HEK293 (cell line): ENCODE results near the gene TOR1A.

Source experiments
- CTCF ChIA-PET: fragments of 350-600 bp; formaldehyde crosslinking; extraction: SDS; loops from one replicate; lab custom pipeline; 2021; ENCODE audit warnings: antibody characterized with exemption; lab: Yijun Ruan, JAX
- POLR2A ChIA-PET: fragments of 300-600 bp; formaldehyde crosslinking; extraction: SDS; loops from one replicate; lab custom pipeline; 2020; ENCODE audit warnings: antibody characterized with exemption, inconsistent platforms; lab: Yijun Ruan, JAX
- H3K27ac ChIP-seq: fragments of 200-500 bp; sonication (Bioruptor generic); 2 replicates; pipeline ENCODE4 v1.5.1; 2014; ENCODE audit warnings: low read depth, low read length, control low read depth, inconsistent platforms; ENCODE audit errors: extremely low read depth
- H3K36me3 ChIP-seq, 2 experiments: fragments of 200-500 bp in 1 of 2; sonication (Bioruptor generic) in 1 of 2; 1 replicate in 1 of 2; 2 replicates in 1 of 2; pipeline ENCODE4 v1.5.1; 2014 to 2017; ENCODE audit warnings: inconsistent platforms in 2 of 2, low read length in 2 of 2; ENCODE audit not compliant: control insufficient read depth in 2 of 2, insufficient read depth in 1 of 2
- H3K4me1 ChIP-seq: fragments of 200-500 bp; sonication (Bioruptor generic); 2 replicates; pipeline ENCODE4 v1.5.1; 2014; ENCODE audit warnings: mild to moderate bottlenecking, low read length, inconsistent platforms; ENCODE audit not compliant: control insufficient read depth, insufficient read depth
- H3K4me3 ChIP-seq: 2 replicates; pipeline ENCODE4 v1.5.1; 2011; ENCODE audit warnings: low read depth, mild to moderate bottlenecking, control low read depth, low read length, moderate library complexity
- H3K9me3 ChIP-seq: fragments of 200-500 bp; sonication (Bioruptor generic); 2 replicates; pipeline ENCODE4 v1.5.1; 2014; ENCODE audit warnings: low read depth, low read length, inconsistent platforms; ENCODE audit not compliant: control insufficient read depth, insufficient read depth
- EGR2 ChIP-seq: fragments of 450-650 bp; formaldehyde crosslinking; IDR thresholded peaks from 2 replicates; pipeline ENCODE4 v1.5.1; 2016; ENCODE audit warnings: low read depth, missing biosample characterization, missing genetic modification characterization
- GFI1B ChIP-seq: fragments of 450-650 bp; formaldehyde crosslinking; IDR thresholded peaks from 2 replicates; pipeline ENCODE4 v1.5.1; 2016; ENCODE audit warnings: missing biosample characterization, missing genetic modification characterization
- HIC1 ChIP-seq: fragments of 450-650 bp; formaldehyde crosslinking; IDR thresholded peaks from 2 replicates; pipeline ENCODE4 v1.5.1; 2016; ENCODE audit warnings: missing biosample characterization, missing genetic modification characterization
- OSR2 ChIP-seq: fragments of 450-650 bp; formaldehyde crosslinking; IDR thresholded peaks from 2 replicates; pipeline ENCODE4 v1.5.1; 2016; ENCODE audit warnings: missing biosample characterization, missing genetic modification characterization
- PRDM10 ChIP-seq: fragments of 450-650 bp; formaldehyde crosslinking; IDR thresholded peaks from 2 replicates; pipeline ENCODE4 v1.5.1; 2016; ENCODE audit warnings: missing biosample characterization, missing genetic modification characterization
- YY1 ChIP-seq: fragments of 450-650 bp; formaldehyde crosslinking; IDR thresholded peaks from 2 replicates; pipeline ENCODE4 v1.5.1; 2018; ENCODE audit warnings: missing biosample characterization, missing genetic modification characterization
- ZNF132 ChIP-seq: fragments of 450-650 bp; formaldehyde crosslinking; IDR thresholded peaks from 2 replicates; pipeline ENCODE4 v1.5.1; 2017; ENCODE audit warnings: missing biosample characterization, missing genetic modification characterization, borderline replicate concordance
- ZNF513 ChIP-seq: fragments of 450-650 bp; IDR thresholded peaks from 2 replicates; pipeline ENCODE4 v1.5.1; 2018; ENCODE audit warnings: missing biosample characterization, missing genetic modification characterization
- ZNF514 ChIP-seq: fragments of 450-650 bp; formaldehyde crosslinking; IDR thresholded peaks from 2 replicates; pipeline ENCODE4 v1.5.1; 2016; ENCODE audit warnings: missing biosample characterization, missing genetic modification characterization
- ZNF518A ChIP-seq: fragments of 450-650 bp; formaldehyde crosslinking; conservative IDR thresholded peaks from 2 replicates; pipeline ENCODE4 v1.5.1; 2016; ENCODE audit warnings: low read depth, missing biosample characterization, missing genetic modification characterization
- ZNF585B ChIP-seq: fragments of 450-650 bp; formaldehyde crosslinking; IDR thresholded peaks from 2 replicates; pipeline ENCODE4 v1.5.1; 2016; ENCODE audit warnings: missing biosample characterization, missing genetic modification characterization
- ZNF658 ChIP-seq: fragments of 450-650 bp; formaldehyde crosslinking; IDR thresholded peaks from 2 replicates; pipeline ENCODE4; 2016; ENCODE audit warnings: missing biosample characterization, missing genetic modification characterization
- ZNF792 ChIP-seq: fragments of 450-650 bp; formaldehyde crosslinking; IDR thresholded peaks from 2 replicates; pipeline ENCODE4 v1.5.1; 2016; ENCODE audit warnings: missing biosample characterization, missing genetic modification characterization
- TF ChIP-seq, protein P1 (sequence below): fragments of 450-650 bp; formaldehyde crosslinking; IDR thresholded peaks from 2 replicates; pipeline ENCODE4; 2016; ENCODE audit warnings: missing biosample characterization, missing genetic modification characterization
- TF ChIP-seq, protein P2 (sequence below): fragments of 450-650 bp; formaldehyde crosslinking; IDR thresholded peaks from 2 replicates; pipeline ENCODE4 v1.5.1; 2016; ENCODE audit warnings: missing biosample characterization, missing genetic modification characterization
- TF ChIP-seq, protein P3 (sequence below): fragments of 450-650 bp; formaldehyde crosslinking; IDR thresholded peaks from 2 replicates; pipeline ENCODE4 v1.5.1; 2017; ENCODE audit warnings: missing biosample characterization, missing genetic modification characterization

Gene TOR1A

GRCh38 chr9:129834489-129835127 is 10.7 kb upstream of the TOR1A start (continued):
- no peak for TF ChIP-seq ZNF513 (tag by site-specific recombination)
- no peak for TF ChIP-seq OSR2 (tag by site-specific recombination)
- TF ChIP-seq ZNF585B (tag by site-specific recombination), result no peak

DNA sequence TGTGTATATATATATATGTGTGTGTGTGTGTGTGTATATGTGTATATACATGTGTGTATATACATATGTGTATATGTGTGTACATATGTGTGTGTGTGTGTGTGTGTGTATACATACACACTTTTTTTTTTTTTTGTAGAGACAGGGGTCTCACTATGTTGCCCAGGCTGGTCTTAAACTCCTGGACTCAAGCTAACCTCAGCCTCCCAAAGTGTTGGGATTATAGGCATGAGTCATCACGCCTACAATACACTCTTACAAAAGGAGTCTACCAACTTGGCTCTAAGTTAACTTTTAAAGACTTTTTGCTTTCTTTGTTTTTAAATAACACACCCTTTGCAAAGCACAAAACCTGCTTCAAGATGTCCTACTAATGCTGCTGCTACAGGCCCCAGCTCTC is 9.0 kb upstream of the TOR1A start:
- ChIA-PET POLR2A (interaction anchor here (0.7 to 3.5 kb wide), 2 partner anchors 9 to 449 kb away, joined by 5 to 36 read pairs; partner anchors contain the start of gene TOR1A), CTCF (no interaction called here)
- H3K36me3 ChIP-seq, result peaks cover 19 to 53% of the 10 kb centered on the region in 2 experiments
- no peak overlapping the region for H3K4me3 ChIP-seq
- no peaks in the 10 kb centered on the region for H3K9me3 ChIP-seq
- no peaks in the 10 kb centered on the region for H3K4me1 ChIP-seq
- H3K27ac ChIP-seq, result no peak overlapping the region
- TF ChIP-seq, protein P1, sequence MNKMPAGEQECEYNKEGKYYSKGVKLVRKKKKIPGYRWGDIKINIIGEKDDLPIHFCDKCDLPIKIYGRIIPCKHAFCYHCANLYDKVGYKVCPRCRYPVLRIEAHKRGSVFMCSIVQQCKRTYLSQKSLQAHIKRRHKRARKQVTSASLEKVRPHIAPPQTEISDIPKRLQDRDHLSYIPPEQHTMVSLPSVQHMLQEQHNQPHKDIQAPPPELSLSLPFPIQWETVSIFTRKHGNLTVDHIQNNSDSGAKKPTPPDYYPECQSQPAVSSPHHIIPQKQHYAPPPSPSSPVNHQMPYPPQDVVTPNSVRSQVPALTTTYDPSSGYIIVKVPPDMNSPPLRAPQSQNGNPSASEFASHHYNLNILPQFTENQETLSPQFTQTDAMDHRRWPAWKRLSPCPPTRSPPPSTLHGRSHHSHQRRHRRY, result no peak
- no peak for TF ChIP-seq HIC1 (tag by site-specific recombination)
- no peak for TF ChIP-seq ZNF518A (tag by site-specific recombination)
- no peak for TF ChIP-seq ZNF658 (tag by site-specific recombination)
- no peak for TF ChIP-seq YY1 (tag by site-specific recombination)
- TF ChIP-seq EGR2 (tag by site-specific recombination), result 0 out of 2 replicates have a peak, but pooled peaks have one; percentile 9
- 0 out of 2 replicates have a peak, but pooled peaks have one; percentile 18 for TF ChIP-seq PRDM10
- TF ChIP-seq ZNF792, result no peak
- no peak for TF ChIP-seq ZNF132 (tag by site-specific recombination)
- no peak for TF ChIP-seq GFI1B (tag by site-specific recombination)
- TF ChIP-seq, protein P2, sequence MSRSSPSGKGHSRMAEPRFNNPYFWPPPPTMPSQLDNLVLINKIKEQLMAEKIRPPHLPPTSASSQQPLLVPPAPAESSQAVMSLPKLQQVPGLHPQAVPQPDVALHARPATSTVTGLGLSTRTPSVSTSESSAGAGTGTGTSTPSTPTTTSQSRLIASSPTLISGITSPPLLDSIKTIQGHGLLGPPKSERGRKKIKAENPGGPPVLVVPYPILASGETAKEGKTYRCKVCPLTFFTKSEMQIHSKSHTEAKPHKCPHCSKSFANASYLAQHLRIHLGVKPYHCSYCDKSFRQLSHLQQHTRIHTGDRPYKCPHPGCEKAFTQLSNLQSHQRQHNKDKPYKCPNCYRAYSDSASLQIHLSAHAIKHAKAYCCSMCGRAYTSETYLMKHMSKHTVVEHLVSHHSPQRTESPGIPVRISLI, result no peak
- TF ChIP-seq, protein P3, sequence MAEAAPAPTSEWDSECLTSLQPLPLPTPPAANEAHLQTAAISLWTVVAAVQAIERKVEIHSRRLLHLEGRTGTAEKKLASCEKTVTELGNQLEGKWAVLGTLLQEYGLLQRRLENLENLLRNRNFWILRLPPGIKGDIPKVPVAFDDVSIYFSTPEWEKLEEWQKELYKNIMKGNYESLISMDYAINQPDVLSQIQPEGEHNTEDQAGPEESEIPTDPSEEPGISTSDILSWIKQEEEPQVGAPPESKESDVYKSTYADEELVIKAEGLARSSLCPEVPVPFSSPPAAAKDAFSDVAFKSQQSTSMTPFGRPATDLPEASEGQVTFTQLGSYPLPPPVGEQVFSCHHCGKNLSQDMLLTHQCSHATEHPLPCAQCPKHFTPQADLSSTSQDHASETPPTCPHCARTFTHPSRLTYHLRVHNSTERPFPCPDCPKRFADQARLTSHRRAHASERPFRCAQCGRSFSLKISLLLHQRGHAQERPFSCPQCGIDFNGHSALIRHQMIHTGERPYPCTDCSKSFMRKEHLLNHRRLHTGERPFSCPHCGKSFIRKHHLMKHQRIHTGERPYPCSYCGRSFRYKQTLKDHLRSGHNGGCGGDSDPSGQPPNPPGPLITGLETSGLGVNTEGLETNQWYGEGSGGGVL, result no peak
- TF ChIP-seq ZNF514, result no peak
